SK-N-DZ (cell line): Measurements from ENCODE around the gene KCNH6.

Source experiments
- DNase-seq: peaks from one replicate; pipeline ENCODE4 v3.0.0-alpha.2; 2015; ENCODE audit warnings: low spot score
- small RNA-seq, 2 experiments: library from RNA; depleted of rRNA; stranded (forward); fragments of <200 nt; gene quantifications; one replicate each; pipeline ENCODE3, GENCODE V24; 2014

The KCNH6 gene

DNA sequence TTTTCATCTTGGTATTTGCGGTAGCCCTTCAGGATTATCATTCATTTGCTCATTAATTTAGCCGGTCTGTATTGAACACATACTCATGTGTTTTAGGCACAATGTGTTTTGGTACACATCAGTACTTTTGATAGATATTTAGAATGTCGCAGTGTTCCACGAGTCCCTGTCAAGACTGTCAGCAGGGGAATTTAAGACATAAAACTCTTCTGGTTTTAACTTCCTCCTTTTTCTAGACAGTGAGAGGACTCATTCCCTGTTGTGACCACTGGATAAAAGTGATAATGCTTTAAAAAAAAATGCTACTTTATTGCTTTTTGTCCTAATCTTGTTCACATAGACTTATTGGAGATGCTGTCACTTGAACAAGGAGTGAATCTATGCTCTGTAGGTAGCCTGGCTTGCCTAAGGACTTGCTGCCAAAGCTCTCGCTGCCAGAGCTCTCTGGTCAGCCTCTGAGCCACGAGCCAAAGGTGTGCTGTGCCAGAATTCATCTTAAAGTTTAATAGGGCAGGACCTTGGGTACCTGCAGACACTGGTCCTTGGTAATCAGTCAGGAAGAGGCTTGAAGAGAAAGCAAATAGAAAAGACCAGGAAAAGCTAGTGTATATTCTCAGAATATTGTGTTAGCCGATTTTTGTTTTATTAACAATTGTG lies 32.5 kb downstream of the KCNH6 start:
- DNase-seq: no peak

DNA sequence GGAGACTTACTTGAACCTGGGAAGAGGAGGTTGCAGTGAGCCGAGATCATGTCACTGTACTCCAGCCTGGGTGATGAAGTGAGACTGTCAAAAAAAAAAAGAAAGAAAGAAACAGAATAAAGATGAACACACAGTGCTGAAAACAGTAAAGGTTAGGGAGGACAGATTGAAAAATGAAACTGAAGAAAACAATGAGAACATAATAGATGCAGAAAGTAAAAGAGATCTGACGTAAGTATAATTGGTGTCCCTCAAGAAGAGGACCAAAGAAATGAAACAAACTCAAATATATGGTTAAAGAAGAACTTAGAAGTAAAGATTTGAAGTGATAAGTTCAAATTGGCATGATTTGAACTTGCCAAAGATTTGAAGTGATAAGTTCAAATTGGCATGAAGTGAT lies 34.3 kb downstream of the KCNH6 start:
- no peak for DNase-seq

DNA sequence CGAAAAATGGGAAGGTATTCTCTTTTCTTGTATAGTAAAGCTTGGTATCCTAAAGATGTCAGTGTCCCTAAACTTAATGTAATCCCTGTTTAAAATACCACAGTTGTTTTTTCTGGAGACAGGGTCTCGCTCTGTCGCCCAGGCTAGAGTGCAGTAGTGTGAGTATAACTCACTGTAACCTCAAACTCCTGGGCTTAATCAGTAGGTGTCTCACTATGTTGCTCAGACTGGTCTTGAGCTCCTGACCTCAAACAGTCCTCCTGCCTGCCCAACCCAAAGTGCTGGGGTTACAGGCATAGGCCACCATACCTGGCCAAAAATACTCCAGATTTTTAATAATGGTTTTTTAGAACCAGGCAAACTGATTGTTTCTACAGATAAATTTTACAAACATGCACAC lies 35.3 kb downstream of the KCNH6 start:
- DNase-seq: no peak

DNA sequence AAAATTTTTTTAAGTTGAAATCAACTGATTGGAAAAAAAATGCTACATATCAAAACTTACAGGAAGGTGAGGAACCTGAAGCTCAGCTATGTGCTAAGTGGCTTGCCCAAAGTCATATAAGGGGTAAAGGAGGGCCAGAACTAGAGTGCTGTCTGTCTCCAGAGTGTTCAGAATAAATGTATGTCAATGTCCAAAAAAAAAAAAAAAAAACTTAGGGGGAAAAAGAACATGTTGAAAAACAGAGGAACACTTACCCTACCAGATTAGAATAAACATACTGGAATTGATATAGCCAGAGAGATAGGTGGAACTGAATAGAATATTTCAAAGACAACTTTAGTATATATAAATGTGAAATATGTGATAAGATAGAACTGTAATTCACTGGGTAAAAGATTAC lies 38.7 kb downstream of the KCNH6 start:
- no peak for DNase-seq

DNA sequence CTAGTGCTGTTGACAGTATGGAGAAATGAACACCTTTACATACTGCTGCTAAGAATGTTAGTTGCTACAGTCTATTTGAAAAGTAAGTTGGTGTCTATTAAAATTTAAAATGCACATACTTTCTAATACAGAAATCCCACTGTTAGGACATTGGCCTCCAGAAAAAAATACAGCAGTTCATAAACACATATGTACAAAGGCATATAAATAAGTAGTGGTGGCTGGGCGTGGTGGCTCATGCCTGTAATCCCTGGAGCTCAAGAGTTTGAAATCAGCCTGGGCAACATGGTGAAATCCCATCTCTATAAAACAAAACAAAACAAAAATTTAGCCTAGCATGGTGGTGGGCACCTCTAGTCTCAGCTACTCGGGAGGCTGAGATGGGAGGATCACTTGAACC lies 40.2 kb downstream of the KCNH6 start:
- no peak for DNase-seq

DNA sequence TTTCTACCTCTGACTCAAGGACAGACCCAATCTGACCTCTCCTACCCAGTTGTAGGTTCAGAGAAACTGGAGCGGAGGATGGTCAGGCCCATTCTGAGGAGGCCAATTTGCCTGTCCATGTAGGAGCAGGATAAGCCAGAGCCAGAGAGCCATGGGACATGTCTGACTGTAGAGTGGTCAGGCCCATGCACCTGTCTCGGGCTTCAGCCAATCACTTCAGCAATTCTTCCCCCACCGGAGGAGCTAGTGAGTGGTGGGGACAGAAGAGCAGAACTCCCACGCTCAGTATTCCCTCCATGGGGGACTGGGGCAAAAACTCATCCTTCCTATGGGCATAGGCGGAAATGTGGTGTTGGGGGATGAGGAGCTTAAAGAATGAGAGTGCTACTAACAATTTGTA lies 41.4 kb downstream of the KCNH6 start:
- DNase-seq: no peak

DNA sequence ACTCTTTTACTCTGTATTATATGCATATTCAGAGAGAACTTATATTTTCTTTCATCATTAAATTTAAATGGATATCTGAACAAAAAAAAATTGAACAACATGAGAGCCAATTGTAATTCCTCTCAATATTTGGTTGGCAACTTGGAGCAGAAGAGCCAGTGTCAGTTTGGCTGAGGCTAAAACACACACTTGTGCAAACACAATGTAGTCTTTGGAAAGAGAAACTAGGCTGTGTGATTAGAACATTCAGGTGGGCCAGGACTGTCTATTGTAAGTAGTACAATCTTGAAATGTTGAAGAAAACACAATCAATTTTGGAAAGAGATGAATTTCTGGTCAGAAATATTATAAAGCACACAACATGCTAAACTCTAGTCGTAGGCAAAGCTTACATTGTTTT lies 44.1 kb downstream of the KCNH6 start:
- no peak for DNase-seq

DNA sequence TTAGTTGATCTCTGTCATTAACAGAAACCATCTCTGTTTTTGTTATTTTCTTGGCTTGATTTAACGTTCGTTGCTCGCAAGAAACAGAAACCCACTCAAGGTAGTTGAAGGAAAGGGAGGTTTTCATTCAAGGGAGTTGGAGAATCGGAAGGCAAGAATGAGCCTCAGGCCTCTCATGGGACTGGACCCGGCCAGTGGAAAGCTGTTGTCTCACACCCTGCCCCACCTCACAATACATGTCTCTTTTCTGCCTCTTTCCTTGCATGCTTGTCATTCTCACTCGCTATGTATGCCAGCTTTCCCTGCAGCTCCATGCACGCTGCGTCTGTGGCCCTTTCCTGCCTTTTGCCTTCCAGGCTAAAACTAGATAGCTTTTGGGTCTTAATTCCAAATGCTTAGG lies 45.4 kb downstream of the KCNH6 start:
- no peak for DNase-seq

DNA sequence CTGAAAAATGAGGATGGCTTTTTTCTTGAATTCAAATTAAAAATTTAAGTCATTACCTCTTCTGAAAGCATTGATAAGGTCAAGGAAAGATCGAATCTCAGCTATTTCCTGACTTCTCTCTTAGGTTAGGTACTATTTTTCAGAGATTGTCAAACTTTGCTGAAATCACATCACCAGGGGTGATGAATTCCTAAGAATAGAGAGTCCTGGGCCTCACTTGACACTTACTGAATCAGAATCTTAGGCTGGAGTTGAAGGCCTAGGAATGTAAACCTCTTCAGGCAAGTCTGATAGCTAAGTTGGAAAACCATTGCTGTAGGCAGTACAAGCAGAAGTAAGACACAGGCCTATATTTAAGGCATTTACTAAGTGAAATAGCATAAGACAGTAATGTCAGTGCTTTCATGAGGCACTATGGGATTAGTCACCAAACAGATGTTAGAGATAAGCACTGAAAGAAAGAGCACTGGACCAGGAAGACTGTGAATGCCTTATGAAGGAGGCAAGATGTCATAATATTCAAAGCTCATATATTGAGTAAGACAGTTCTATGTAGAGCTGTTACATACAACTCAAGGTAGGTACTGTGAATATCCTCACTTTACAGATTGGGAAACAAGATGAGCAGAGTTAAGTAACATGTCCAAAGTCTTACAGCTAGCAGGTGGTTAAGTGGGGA lies 48.6 kb downstream of the KCNH6 start:
- DNase-seq: no peak

DNA sequence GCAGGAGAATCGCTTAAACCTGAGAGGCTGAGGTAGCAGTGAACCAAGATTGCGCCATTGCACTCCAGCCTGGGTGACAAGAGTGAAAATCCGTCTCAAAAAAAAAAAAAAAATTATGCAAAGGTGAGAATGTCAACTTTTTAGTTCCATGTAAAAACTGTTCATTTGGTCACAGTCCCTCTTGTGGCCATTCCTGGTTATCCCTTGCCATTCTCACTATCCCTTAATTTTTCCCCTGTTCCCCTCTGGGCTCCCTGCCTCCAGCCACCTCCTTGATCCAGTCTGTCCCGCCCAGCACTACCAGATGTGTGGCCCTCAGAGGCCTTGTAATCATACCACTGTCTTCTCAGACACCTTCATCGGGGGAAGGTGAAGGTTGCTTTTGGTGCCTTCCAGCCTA lies 50.5 kb downstream of the KCNH6 start:
- no peak for DNase-seq

DNA sequence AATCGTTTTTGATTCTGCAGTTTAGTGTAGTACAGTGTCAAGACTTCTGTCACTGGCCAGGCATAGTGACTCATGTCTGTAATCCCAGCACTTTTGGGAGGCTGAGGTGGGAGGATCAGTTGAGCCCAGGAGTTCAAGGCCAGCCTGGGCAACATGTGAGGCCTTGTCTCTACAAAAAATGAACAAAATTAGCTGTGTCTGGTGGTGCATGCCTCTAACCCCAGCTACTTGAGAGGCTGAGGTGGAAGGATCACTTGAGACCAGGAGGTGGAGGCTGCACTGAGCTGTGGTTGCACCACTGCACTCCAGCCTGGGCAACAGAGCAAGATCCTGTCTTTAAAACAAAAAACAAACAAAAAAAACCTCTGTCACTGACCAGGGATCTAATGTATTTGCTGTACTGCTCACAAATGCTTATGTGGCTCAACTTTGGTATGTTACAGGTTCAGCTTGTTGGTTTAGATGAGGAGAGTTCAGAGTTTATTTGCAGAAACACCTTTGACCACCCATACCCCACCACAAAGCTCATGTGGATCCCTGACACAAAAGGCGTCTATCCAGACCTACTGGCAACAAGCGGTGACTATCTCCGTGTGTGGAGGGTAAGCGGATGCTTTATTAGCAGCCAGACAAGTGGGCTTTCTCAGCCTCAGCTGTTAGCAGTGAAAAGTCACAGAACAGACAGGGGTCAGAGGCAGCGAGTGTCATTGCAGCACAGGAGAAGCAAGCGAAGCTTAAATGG lies 55.0 kb downstream of the KCNH6 start:
- DNase-seq: no peak

DNA sequence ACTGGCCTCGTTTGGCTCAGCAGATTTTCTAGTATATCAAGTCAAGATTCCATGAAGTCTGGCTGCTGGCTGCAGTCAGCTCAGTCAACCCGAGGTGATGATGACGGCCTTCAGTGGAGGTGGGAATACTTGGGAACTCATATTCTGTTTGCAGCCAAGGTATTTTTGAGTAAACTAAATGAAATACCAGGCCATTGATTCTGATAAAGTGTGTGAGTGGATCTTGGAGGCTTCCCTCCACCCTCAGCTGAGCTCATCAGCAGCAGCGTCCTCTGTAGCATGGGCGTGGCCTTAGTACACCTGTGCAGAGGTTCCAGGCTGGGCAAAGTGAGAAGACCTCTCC lies 55.6 kb downstream of the KCNH6 start:
- DNase-seq: no peak

DNA sequence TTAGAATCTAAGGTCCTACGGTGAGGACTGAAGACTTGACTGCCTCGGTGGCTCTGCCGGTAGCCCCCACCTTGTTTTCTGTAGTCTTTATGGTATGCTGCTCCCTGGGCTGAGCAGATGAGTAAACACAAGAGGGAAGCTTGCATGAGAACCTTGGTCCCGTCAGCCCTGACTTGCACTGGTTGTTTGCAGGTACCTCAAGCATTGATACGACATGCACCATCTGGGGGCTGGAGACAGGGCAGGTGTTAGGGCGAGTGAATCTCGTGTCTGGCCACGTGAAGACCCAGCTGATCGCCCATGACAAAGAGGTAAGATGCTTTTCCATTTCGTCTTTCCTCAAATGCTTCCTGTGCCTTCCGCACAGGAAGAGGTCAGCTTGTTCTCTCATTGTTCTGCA lies 56.5 kb downstream of the KCNH6 start:
- no peak for DNase-seq

DNA sequence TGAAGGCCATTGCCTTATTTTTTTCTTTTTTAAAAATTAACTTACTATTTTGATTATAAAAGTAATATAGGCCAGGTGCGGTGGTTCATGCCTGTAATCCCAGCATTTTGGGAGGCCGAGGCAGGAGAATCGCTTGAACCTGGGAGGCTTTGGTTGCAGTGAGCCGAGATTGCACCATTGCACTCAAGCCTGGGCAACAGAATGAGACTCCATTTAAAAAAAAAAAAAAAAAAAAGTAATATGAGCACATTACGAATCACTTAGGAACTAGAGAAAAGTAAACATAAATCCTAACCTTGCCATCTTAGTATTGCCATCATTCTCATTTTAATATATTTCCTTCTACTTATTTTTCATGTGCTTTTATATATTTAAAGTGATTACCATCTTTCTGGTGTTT lies 64.6 kb downstream of the KCNH6 start:
- no peak for DNase-seq

DNA sequence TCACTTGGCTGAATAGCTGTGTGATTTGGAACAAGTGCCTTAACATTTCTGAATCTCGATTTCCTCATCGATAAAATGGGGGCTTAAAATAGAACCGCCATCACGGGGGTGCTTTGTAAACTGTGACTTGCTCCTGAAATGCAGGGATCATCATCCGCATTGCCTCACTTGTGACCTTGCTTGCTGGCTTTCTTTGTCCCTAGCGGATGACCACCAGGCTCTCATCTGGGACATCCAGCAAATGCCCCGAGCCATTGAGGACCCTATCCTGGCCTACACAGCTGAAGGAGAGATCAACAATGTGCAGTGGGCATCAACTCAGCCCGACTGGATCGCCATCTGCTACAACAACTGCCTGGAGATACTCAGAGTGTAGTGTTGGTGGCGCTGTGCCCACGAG lies 65.6 kb downstream of the KCNH6 start:
- DNase-seq: no peak

DNA sequence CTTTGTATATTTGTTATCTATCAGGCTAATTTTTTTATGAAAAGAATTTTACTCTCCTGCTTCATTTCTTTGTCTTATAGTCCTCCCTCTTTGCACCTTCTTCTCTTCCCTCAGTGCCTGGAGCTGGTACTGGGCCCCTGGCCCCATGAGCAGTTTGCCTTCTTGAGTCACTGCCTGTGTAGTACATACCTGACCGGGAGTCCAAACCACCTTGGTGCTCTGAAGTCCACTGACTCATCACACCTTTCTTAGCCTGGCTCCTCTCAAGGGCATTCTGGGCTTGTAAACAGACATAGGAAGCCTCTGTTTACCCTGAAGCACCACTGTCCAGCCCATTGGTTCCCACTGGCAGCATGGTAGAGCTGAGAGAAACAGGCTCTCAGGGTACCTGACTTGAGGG lies 66.5 kb downstream of the KCNH6 start:
- no peak for DNase-seq

DNA sequence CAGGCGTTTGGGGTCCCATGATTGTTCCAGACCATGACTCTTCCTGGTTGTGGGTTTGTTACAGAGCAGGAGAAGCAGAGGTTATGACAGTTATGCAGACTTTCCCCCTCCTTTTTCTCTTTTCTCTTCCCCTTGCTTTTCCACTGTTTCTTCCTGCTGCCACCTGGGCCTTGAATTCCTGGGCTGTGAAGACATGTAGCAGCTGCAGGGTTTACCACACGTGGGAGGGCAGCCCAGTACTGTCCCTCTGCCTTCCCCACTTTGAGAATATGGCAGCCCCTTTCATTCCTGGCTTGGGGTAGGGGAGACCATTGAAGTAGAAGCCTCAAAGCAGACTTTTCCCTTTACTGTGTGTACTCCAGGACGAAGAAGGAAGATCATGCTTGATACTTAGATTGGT lies 69.6 kb downstream of the KCNH6 start:
- DNase-seq: no peak

DNA sequence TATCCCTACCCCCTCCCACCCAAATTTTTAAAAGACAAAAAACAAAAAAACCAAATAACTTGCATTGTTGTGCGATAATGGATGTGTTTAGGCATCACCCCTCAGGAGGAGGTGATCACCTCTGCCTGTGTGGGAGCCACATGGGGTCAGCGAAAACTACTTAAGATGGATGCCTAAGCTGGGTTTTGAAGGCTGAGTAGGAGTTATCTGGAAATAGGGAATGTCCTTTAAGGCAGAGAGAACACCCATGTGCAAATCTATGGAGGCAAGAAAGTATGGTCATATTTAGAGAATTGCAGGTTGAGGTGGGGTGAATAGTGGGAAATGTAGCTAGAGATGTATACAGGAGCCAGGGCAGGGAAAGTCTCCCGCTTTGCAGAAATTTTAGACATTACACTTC lies 72.0 kb downstream of the KCNH6 start:
- no peak for DNase-seq

Small RNA genes lying within 50 kb of the gene (small RNA-seq; reads per million reads assigned to genes)
- 0 reads per million in 2 experiments for gene RNU6-288P
